MM.1S (cell line): ENCODE results near the gene ARHGAP11A.

Source experiments
- DNase-seq: peaks from one replicate; pipeline ENCODE4 v3.0.0-alpha.2; 2015
- H2AFZ ChIP-seq: fragments of 300-600 bp; sonication (generic); 2 replicates; pipeline ENCODE4 v1.6.0; 2016; ENCODE audit warnings: antibody characterized with exemption, low read length
- H3F3A ChIP-seq: fragments of 300-600 bp; sonication (generic); 2 replicates; pipeline ENCODE4 v1.6.1; 2016; ENCODE audit warnings: mild to moderate bottlenecking, antibody characterized with exemption, low read length, moderate library complexity, mixed read lengths; ENCODE audit not compliant: insufficient read depth
- H3K27ac ChIP-seq: fragments of 300-600 bp; sonication (generic); 2 replicates; pipeline ENCODE4 v1.5.1; 2016; ENCODE audit warnings: mild to moderate bottlenecking, low read length
- H3K27me3 ChIP-seq: fragments of 300-600 bp; sonication (generic); replicated peaks from 2 replicates; pipeline ENCODE4 v1.6.0; 2016; ENCODE audit warnings: low read length; ENCODE audit not compliant: insufficient read depth
- H3K36me3 ChIP-seq: fragments of 300-600 bp; sonication (generic); replicated peaks from 2 replicates; pipeline ENCODE4 v1.6.1; 2016; ENCODE audit warnings: mild to moderate bottlenecking, low read length, mixed read lengths; ENCODE audit not compliant: insufficient read depth
- H3K4me1 ChIP-seq: fragments of 300-600 bp; sonication (generic); 2 replicates; pipeline ENCODE4 v1.6.1; 2016; ENCODE audit warnings: low read length, mixed read lengths
- H3K4me2 ChIP-seq: fragments of 300-600 bp; sonication (generic); 2 replicates; pipeline ENCODE4 v1.6.0; 2016; ENCODE audit warnings: low read depth, low read length
- H3K4me3 ChIP-seq: fragments of 300-600 bp; sonication (generic); 2 replicates; pipeline ENCODE4 v1.5.1; 2016; ENCODE audit warnings: low read length, mixed read lengths
- H3K79me2 ChIP-seq: fragments of 300-600 bp; sonication (generic); 2 replicates; pipeline ENCODE4 v1.6.1; 2016; ENCODE audit warnings: mixed run types, low read length, mixed read lengths
- H3K9ac ChIP-seq: fragments of 300-600 bp; sonication (generic); 2 replicates; pipeline ENCODE4 v1.6.1; 2016; ENCODE audit warnings: low read length, mixed read lengths
- H3K9me2 ChIP-seq: fragments of 300-600 bp; sonication (generic); replicated peaks from 2 replicates; pipeline ENCODE4 v1.6.1; 2016; ENCODE audit warnings: mild to moderate bottlenecking, low read length, mixed read lengths; ENCODE audit not compliant: insufficient read depth
- H3K9me3 ChIP-seq: fragments of 300-600 bp; sonication (generic); replicated peaks from 2 replicates; pipeline ENCODE4 v1.6.1; 2016; ENCODE audit warnings: mild to moderate bottlenecking, low read length, mixed read lengths; ENCODE audit not compliant: insufficient read depth
- H4K20me1 ChIP-seq: fragments of 300-600 bp; sonication (generic); 2 replicates; pipeline ENCODE4 v1.6.1; 2016; ENCODE audit warnings: mild to moderate bottlenecking, low read length, moderate library complexity, mixed read lengths; ENCODE audit not compliant: insufficient read depth
- CTCF ChIP-seq: fragments of 300-600 bp; sonication (generic); IDR thresholded peaks from 2 replicates; pipeline ENCODE4 v1.5.1; 2016; ENCODE audit warnings: antibody characterized with exemption, low read length, mixed read lengths
- EZH2 ChIP-seq: fragments of 300-600 bp; sonication (generic); optimal IDR thresholded peaks from 2 replicates; pipeline ENCODE3; 2017; ENCODE audit warnings: low read depth, mild to moderate bottlenecking, antibody characterized with exemption, low read length, mixed read lengths
- EZH2phosphoT487 ChIP-seq: fragments of 300-600 bp; sonication (generic); IDR thresholded peaks from 2 replicates; pipeline ENCODE4 v1.6.1; 2018; ENCODE audit warnings: antibody characterized with exemption, low read length

ARHGAP11A gene

GRCh38 chr15:32676169-32676568 lies 60.9 kb downstream of the ARHGAP11A start:
- no peaks in the 10 kb centered on the region for H3K27me3 ChIP-seq
- H3K4me3 ChIP-seq: no peak overlapping the region
- H2AFZ ChIP-seq: no peak overlapping the region
- H3K27ac ChIP-seq: no peak overlapping the region
- H3K4me2 ChIP-seq: no peak overlapping the region
- no peaks in the 10 kb centered on the region for H3K9me2 ChIP-seq
- H4K20me1 ChIP-seq: no peaks in the 10 kb centered on the region
- no peaks in the 10 kb centered on the region for H3K9me3 ChIP-seq
- no peaks in the 10 kb centered on the region for H3K4me1 ChIP-seq
- H3K79me2 ChIP-seq: no peaks in the 10 kb centered on the region
- no peaks in the 10 kb centered on the region for H3F3A ChIP-seq
- no peak for DNase-seq
- no peak for TF ChIP-seq EZH2
- H3K36me3 ChIP-seq: no peaks in the 10 kb centered on the region
- no peak overlapping the region for H3K9ac ChIP-seq

- DNase-seq: no peak
- H2AFZ ChIP-seq: no peak overlapping the region
- H3K4me1 ChIP-seq: no peaks in the 10 kb centered on the region
- no peaks in the 10 kb centered on the region for H3K79me2 ChIP-seq
- H3K9me3 ChIP-seq: no peaks in the 10 kb centered on the region
- no peaks in the 10 kb centered on the region for H4K20me1 ChIP-seq
- no peaks in the 10 kb centered on the region for H3F3A ChIP-seq
- no peaks in the 10 kb centered on the region for H3K27me3 ChIP-seq
- no peak overlapping the region for H3K4me2 ChIP-seq
- H3K9ac ChIP-seq: no peak overlapping the region
- no peak overlapping the region for H3K27ac ChIP-seq
- no peaks in the 10 kb centered on the region for H3K9me2 ChIP-seq
- no peak for TF ChIP-seq CTCF
- TF ChIP-seq EZH2: no peak
- TF ChIP-seq EZH2phosphoT487: no peak
- no peaks in the 10 kb centered on the region for H3K36me3 ChIP-seq
- H3K4me3 ChIP-seq: no peak overlapping the region
Measured at GRCh38 chr15:32677238-32677750, 62.0 kb downstream of the ARHGAP11A start.

GRCh38 chr15:32679298-32679690 lies 64.0 kb downstream of the ARHGAP11A start:
- Histone ChIP-seq H3K9ac (no peak overlapping the region), H3K9me3 (no peaks in the 10 kb centered on the region), H3K9me2 (no peaks in the 10 kb centered on the region), H3K27ac (no peak overlapping the region), H3K27me3 (no peaks in the 10 kb centered on the region), H4K20me1 (no peaks in the 10 kb centered on the region), H3K4me3 (no peak overlapping the region), H3K4me2 (no peak overlapping the region), H2AFZ (no peak overlapping the region), H3K4me1 (no peaks in the 10 kb centered on the region), H3K79me2 (no peaks in the 10 kb centered on the region), H3K36me3 (no peaks in the 10 kb centered on the region), H3F3A (no peaks in the 10 kb centered on the region)
- no peak for DNase-seq
- TF ChIP-seq CTCF (no peak), EZH2phosphoT487 (no peak), EZH2 (no peak)

- H3K4me2 ChIP-seq: no peak overlapping the region
- H3K27ac ChIP-seq: no peak overlapping the region
Measured at GRCh38 chr15:32682569-32682968, 67.3 kb downstream of the ARHGAP11A start.

More at GRCh38 chr15:32682569-32682968, 67.3 kb downstream of the ARHGAP11A start:
- no peak for TF ChIP-seq EZH2
- no peak for TF ChIP-seq EZH2phosphoT487
- no peak for TF ChIP-seq CTCF
- H4K20me1 ChIP-seq: no peaks in the 10 kb centered on the region
- H3K9ac ChIP-seq: no peak overlapping the region
- DNase-seq: no peak
- H2AFZ ChIP-seq: no peak overlapping the region
- no peaks in the 10 kb centered on the region for H3K4me1 ChIP-seq
- H3K36me3 ChIP-seq: no peaks in the 10 kb centered on the region
- H3K79me2 ChIP-seq: no peaks in the 10 kb centered on the region
- H3K9me2 ChIP-seq: no peaks in the 10 kb centered on the region
- H3K9me3 ChIP-seq: no peaks in the 10 kb centered on the region
- no peaks in the 10 kb centered on the region for H3K27me3 ChIP-seq
- no peaks in the 10 kb centered on the region for H3F3A ChIP-seq
- H3K4me3 ChIP-seq: no peak overlapping the region
